GM12878 (cell line): ENCODE data around the gene CLEC17A. TPM values are rescaled to one million over a fixed set of nuclear protein-coding genes. Genes with fewer than 3 reads are reported as not detected.

Experiments
- CBFB ChIP-seq: IDR thresholded peaks from 2 replicates; pipeline ENCODE4 v1.6.1; 2016; ENCODE audit warnings: antibody characterized with exemption, low read depth
- CTCF ChIP-seq, 3 experiments: IDR thresholded peaks in 2 of 3; conservative IDR thresholded peaks in 1 of 3; 2 replicates each; pipeline ENCODE4 v1.5.1; 2011; ENCODE audit warnings: low read depth in 3 of 3, low read length in 3 of 3, mild to moderate bottlenecking in 3 of 3, control low read depth in 2 of 3, moderate library complexity in 2 of 3, inconsistent platforms in 1 of 3, mixed read lengths in 1 of 3; ENCODE audit not compliant: control insufficient read depth in 2 of 3, insufficient read depth in 1 of 3; ENCODE audit errors: extremely low read depth in 1 of 3
- CUX1 ChIP-seq: IDR thresholded peaks from 2 replicates; pipeline ENCODE4 v1.6.1; 2012; ENCODE audit warnings: improper control_type of control experiment, low read depth, low read length; ENCODE audit not compliant: insufficient replicate concordance
- ELK1 ChIP-seq: IDR thresholded peaks from 2 replicates; pipeline ENCODE4 v1.6.1; 2012; ENCODE audit warnings: low read depth, low read length, improper control_type of control experiment
- GABPA ChIP-seq: IDR thresholded peaks from 2 replicates; pipeline ENCODE4 v1.6.1; 2014; ENCODE audit warnings: antibody characterized with exemption, low read depth, mild to moderate bottlenecking, inconsistent platforms
- IRF3 ChIP-seq: fragments of 450-650 bp; IDR thresholded peaks from 2 replicates; pipeline ENCODE4 v1.6.1; 2014; ENCODE audit warnings: mild to moderate bottlenecking
- LARP7 ChIP-seq: fragments of 450-650 bp; IDR thresholded peaks from 2 replicates; pipeline ENCODE4 v1.6.1; 2017; ENCODE audit warnings: mild to moderate bottlenecking
- MTA2 ChIP-seq: fragments of 450-650 bp; IDR thresholded peaks from 2 replicates; pipeline ENCODE4 v1.6.1; 2016; ENCODE audit warnings: low read depth, mild to moderate bottlenecking, moderate library complexity
- MYC ChIP-seq: IDR thresholded peaks from 2 replicates; pipeline ENCODE4 v1.6.1; 2011; ENCODE audit warnings: mild to moderate bottlenecking, low read length, moderate library complexity, inconsistent platforms; ENCODE audit not compliant: insufficient read depth, insufficient replicate concordance, insufficient read length, severe bottlenecking
- PKNOX1 ChIP-seq: fragments of 450-650 bp; IDR thresholded peaks from 2 replicates; pipeline ENCODE4 v1.6.1; 2016; ENCODE audit warnings: mild to moderate bottlenecking
- POU2F2 ChIP-seq: IDR thresholded peaks from 3 replicates; pipeline ENCODE4 v1.6.1; 2011; ENCODE audit warnings: low read depth, mild to moderate bottlenecking, low read length, borderline replicate concordance
- RAD51 ChIP-seq: fragments of 450-650 bp; IDR thresholded peaks from 2 replicates; pipeline ENCODE4 v1.6.1; 2016; ENCODE audit warnings: moderate library complexity, mild to moderate bottlenecking, inconsistent platforms
- USF1 ChIP-seq: IDR thresholded peaks from 2 replicates; pipeline ENCODE4 v1.6.1; 2011; ENCODE audit warnings: borderline replicate concordance, low read depth, mild to moderate bottlenecking, moderate library complexity, mixed read lengths, low read length; ENCODE audit not compliant: insufficient read depth; ENCODE audit errors: extremely low read length
- YBX1 ChIP-seq: fragments of 450-650 bp; IDR thresholded peaks from 2 replicates; pipeline ENCODE4 v1.6.1; 2016; ENCODE audit warnings: antibody characterized with exemption
- ZSCAN29 ChIP-seq: fragments of 450-650 bp; IDR thresholded peaks from 2 replicates; pipeline ENCODE4 v1.6.1; 2017; ENCODE audit warnings: mild to moderate bottlenecking, moderate library complexity
- polyA plus RNA-seq, 11 experiments: library from polyadenylated mRNA; depleted of rRNA in 4 of 11; unstranded in 6 of 11; stranded (reverse) in 5 of 11; fragments of >200 nt; fragmentation: Nextera tagmentation in 4 of 11; fragmentation: Illumina TruSeq in 1 of 11; extraction: Ambion mirVana in 4 of 11; extraction: Trizol in 1 of 11; gene quantifications; 1 replicate in 1 of 11; 2 replicates in 10 of 11; pipeline versions ENCODE4 v1.2.1 to v1.2.3, GENCODE V29; 2011 to 2016; ENCODE audit warnings: inconsistent platforms in 2 of 11, missing spikeins in 2 of 11, low read depth in 1 of 11
- total RNA-seq, 4 experiments: library from RNA; depleted of rRNA in 3 of 4; stranded (reverse); fragments of >200 nt in 3 of 4; fragmentation: Illumina TruSeq in 1 of 4; extraction: Trizol in 1 of 4; gene quantifications; 2 replicates each; pipeline versions ENCODE4 v1.2.1 to v1.2.3, GENCODE V29; 2013 to 2021

The CLEC17A gene
- total and polyA plus RNA-seq, 10 of the 15 experiments (the other 5 are each of a cell fraction or from before 2014, with no cell fraction given): 12.9 to 131 (median 97.3) TPM

- no peak for TF ChIP-seq POU2F2
- TF ChIP-seq MYC: no peak
- TF ChIP-seq CTCF (IDR thresholded peaks at IDR 0.05 in 2 of 3, conservative IDR thresholded peaks at IDR 0.05 in 1 of 3; ENCODE audit: control insufficient read depth in 2 of 3, extremely low read depth in 1 of 3, insufficient read depth in 1 of 3, low read depth in 3 of 3, low read length in 3 of 3): peak; percentile 90 to 98 (median 97)
- no peak for TF ChIP-seq YBX1
- TF ChIP-seq GABPA: no peak
- no peak for TF ChIP-seq IRF3
- TF ChIP-seq LARP7: peak; percentile 69
- TF ChIP-seq ELK1: no peak
- TF ChIP-seq CUX1: no peak
- TF ChIP-seq USF1: no peak
- no peak for TF ChIP-seq MTA2
- TF ChIP-seq ZSCAN29: no peak
- no peak for TF ChIP-seq RAD51
- TF ChIP-seq PKNOX1: peak; percentile 57; the same call in 1 of the 2 replicates
- no peak for TF ChIP-seq CBFB
Measured at GRCh38 chr19:14556662-14557188, 26.2 kb upstream of the CLEC17A start (continued).
